NCI-H82 treated with DMSO at 0.1 percent for 48 hours (cell line): Measurements from ENCODE around the gene STARD6.
"Not testable (repeated sequence)": the region's sequence is repeated elsewhere in the genome, so short reads cannot be mapped to it uniquely, and the experiment has no call there.

Source experiments
- DNase-seq: peaks from one replicate; lab custom pipeline; 2025; ENCODE audit not compliant: unreplicated experiment; lab: John Stamatoyannopoulos, UW

Gene STARD6, protein sequence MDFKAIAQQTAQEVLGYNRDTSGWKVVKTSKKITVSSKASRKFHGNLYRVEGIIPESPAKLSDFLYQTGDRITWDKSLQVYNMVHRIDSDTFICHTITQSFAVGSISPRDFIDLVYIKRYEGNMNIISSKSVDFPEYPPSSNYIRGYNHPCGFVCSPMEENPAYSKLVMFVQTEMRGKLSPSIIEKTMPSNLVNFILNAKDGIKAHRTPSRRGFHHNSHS

DNA sequence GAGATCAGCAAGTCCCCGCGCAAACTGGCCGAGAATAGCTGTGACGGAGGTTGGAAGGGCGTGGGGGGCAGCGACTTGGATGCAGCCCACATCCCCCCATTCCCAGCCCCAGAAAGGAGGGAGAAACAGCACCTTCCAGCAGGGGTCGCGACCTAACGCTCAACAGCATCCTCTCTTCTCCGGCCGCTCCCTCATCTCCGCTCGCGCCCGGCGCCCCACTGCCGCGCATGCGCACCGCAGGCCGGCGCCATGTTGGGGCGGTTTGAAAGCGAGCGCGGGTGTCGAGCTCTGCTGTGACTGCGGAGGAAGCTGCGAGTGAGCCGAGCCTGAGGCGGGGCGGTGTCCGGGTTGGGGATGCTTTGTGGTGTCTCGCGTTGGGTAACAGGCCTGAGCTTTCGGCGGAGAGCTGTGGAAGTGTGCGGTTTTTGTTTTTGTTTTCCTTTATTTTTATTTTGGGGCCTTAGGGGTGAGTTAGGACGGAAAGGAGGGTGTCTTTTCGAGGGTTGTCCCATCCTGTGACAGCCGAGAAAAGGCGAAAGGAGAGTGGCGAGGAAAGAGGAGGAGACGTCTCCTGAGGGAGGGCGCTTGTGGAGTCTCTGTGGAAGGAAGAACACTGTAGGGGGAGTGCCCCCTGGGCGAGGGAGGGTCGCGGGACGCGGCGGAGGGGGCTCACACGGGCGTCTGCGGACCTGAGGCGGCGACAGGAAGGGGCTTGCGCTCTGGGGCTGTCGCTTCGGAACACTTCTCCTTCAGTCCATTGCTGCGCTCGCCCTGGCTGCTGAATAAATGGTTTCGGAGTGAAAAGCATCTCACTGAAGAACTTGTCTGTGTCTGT is at the start of gene STARD6, which contains the start of gene C18orf54:
STARD6 (minus strand) TSS at position 199 of the 835 bp plus-strand sequence. CDS start 3,285 bp downstream, outside the sequence.
C18orf54 (plus strand) TSS at position 247 of the 835 bp plus-strand sequence. CDS start 2,667 bp downstream, outside the sequence.
- peak; percentile 74 for DNase-seq

DNA sequence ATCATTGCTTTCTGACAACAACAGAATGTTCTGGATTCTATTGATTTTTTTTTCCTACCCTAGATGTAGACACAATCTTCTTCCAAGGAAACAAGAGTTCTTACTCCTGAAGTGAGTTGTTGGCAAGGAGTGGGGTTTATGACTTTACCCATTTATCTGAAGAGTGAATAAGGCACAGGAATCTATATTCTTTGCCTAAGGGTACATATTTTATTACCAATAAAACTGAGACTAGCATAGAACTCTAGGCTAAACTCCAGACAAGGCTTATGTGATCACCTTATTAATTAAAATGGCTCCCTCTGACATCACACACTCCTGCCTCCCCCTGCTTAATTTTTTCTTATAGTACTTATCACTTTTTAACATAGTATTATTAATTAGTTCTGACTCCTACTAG is 47.6 kb upstream of the STARD6 start:
- DNase-seq: no peak

DNA sequence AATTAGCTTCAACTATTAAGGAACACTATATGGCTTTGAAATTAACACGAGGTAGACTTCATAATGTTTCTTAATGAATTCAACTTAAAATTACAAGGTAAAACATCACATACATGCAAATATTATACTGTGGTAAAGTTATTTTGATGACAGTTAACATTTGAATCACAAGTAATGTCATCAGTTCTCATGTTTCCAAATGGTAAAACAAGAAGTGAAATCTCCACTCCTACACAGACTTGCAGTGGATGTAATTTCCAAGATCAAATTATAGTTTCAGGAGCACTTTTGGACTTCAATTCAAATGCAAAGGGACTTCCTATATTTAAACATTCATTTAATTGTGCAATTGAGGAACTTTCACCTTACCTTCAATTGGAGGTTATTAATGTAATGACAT is 39.1 kb upstream of the STARD6 start:
- DNase-seq: no peak

DNA sequence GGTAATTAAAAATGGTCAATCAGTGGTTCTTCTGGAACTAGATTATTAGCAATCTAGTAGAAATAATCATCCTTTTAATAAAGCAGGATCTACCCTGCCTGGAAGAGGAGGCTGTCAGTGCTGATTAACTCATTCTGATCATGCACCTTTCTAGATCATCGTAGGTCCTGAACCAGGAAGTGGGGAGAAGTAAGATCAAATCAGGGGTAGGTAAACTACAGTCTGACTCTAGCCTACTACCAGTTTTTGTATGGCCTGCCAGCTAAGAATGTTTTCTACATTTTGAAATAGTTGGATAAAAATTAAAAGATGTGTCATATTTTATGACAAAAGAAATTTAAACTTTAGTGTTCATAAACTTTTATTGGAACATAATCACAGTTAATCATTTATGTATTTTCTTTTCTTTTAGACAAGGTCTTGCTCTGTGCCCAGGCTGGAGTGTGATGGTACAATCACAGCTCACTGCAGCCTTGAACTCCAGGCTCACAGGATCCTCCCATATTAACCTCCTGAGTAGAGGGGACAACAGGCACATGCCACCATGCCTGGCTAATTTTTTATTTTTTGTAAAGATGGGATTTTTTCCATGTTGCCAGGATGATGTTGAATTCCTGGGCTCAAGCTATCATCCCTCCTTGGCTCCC is 36.1 kb upstream of the STARD6 start:
- DNase-seq: no peak

DNA sequence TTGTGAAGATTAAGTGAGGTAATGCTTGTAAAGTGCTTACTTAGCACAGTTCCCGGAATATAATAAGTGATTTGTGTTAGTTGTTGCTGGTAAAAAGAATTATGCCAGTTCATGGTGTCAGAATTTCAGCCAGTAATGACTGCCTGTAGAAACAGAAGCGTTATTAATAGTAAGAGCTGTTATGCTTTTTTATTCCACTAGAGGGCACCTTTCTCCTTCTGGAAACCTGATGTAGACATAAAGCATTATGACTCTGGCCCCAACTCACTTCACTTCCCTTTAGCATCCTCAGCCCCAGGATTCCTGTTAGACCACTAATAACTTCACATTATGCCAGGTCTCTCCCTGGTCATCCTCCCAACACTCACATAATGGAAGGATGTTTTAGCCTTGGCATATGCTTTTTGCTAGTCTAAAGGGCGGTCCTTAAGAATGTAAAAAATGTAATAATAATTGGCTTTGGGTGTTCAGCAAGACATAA is 34.9 kb upstream of the STARD6 start:
- DNase-seq: peak; percentile 44

DNA sequence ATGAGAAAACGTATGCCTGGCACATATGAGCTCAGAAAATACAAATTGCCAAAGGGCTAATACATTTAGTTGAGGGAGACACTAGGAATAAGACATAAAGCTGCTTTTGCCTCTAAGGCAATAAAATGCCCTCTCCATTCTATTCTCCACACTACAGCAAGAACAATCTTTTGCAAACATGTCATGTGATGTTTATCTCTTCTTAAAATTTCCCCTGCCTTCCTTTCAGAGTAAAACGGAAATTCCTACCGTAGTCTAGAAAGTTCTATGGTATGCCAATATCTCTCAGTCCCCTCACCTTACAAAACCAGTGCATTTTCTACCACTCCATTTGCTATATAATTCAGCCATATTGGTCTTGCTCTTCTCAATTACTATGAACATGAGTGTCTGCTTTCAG is 33.2 kb upstream of the STARD6 start:
- DNase-seq: no peak

DNA sequence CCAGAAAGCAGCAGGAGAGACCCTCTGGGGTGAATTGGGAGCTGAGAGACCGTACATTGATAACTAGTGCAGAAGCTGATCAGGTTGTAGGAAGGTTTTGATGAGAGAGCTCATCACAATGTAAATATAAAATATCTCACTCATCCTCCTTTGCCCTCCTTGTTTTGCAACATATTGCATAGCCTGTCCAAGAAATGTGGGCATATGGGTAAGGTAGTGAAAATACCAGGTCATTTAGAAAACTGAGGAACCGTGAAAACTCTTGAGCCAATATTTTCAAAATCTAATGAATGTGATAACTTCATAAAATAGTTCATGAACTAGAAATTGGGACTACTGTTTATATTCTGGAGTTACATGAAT is 31.5 kb upstream of the STARD6 start:
- DNase-seq: no peak

DNA sequence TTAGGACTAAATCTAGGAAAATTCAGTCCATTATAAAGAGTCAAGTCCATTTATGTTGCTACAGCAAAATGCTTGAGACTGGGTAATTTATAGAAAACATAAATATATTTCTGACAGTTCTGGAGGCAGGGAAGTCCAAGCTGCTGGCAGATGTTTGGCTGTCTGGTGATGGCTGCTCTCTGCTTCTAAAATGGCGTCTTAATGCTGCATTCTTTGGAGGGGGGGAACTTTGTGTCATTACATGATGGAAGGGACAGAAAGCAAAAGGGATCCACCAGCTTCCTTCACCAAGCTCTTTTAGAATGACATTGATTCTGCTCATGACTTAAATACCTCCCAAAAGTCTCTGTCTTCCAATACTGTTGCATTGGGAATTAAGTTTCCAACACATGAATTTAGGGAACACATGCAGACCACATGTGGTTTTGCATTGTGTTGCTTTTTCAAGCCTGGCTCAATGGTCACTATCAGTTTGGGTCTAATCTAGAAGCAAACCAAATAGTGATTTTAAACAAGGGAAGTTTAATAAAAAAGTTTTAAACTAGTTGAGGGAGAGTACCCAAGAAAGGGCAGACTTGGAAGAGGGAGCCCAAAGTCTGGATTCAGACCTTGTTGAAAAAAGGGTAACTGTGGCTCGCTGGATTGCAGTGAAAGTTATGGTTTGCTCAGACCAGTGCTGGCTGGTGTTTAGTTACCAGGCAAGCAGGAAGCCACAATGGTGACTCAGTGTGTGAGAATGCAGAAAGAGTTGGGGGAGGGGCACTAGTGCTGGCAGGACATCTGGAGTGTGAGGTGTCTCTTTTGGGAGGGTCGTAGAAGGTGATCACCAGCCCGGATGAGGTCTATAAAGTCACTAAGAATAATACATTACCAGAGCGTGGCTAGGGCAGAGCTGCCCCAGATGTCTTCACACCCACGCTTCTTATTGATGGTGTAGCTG is 30.8 kb upstream of the STARD6 start:
- no peak for DNase-seq

DNA sequence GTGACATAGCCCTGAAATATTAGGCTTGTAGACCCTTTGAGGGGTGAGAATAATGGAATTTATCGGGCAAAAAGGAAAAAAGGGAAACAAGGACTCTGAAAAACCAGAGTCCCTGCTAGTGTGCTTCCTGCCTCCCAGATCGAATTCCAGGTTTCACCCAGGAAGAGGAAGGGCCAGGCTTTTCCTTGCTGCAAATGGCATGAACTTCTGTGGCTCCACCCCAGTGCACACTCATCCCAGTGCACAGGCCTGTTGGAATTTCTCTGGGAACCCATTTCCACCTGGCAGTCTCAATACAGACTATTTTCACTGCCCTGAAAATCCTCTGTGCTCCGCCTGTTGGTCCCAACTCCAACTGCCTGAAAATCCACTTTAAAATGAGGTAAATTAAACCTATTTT is 30.0 kb upstream of the STARD6 start:
- no peak for DNase-seq

DNA sequence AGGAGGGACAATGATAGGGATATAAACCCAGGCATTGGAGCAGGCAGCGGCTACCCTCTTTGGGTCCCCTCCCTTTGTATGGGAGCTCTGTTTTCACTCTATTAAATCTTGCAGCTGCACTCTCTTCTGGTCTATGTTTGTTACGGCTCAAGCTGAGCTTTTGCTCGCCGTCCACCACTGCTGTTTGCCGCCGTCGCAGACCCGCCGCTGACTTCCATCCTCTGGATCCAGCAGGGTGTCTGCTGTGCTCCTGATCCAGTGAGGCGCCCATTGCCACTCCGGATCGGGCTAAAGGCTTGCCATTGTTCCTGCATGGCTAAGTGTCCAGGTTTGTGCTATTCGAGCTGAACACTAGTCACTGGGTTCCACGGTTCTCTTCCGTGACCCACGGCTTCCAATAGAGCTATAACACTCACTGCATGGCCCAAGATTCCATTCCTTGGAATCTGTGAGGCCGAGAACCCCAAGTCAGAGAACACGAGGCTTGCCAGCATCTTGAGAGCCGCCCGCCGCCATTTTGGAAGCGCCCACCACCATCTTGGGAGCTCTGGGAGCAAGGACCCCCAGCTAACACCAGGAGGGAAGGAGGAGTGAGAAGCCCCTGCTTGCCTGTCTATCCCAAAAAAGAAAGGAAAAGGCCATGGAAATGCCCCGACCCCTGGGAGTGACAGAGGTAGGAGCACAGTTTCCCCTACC is 29.3 kb upstream of the STARD6 start:
- DNase-seq: not testable (repeated sequence)

DNA sequence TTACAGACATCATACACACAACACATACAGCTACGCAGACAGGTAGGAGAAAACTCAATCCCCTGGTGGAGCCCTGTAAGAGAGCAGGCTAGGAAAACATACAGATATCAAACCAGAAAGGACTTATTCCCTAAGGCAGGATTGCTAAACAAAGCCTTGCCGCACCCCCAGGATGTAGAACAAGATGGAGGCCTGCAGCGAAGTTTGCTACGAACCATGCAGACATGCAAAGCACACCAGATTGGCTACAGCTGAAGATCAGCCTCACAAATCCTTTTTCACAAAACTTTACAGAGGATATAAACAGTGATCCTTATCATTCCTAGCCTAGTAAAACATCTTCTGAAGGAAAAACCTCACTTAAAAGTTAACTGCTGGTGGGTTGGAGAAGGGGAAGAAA is 28.4 kb upstream of the STARD6 start:
- no peak for DNase-seq

DNA sequence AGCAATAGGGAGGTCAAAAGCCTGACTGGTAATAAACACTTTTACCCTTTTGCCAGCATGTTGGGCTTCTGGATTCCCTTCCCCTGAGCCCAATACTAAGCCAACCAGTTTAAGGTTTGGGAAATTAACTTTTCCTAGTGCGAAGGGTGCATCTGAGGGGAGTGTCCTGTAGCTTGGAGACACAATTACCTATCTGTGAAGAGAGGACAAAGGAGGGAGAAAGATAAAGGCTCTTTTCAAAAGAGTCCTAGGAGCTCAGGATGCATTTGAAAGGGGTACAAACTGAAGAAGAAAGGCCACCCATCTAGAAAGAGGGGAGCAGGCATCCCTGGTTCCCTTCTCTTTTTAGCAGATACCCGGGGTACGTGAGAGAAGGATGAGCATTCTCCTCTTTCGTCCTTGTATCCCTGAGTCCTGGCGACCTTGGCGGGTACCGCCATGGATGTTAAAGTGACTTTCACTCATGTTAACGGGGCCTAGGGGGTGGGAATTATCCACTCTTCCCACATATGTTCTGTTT is 25.1 kb upstream of the STARD6 start:
- no peak for DNase-seq

DNA sequence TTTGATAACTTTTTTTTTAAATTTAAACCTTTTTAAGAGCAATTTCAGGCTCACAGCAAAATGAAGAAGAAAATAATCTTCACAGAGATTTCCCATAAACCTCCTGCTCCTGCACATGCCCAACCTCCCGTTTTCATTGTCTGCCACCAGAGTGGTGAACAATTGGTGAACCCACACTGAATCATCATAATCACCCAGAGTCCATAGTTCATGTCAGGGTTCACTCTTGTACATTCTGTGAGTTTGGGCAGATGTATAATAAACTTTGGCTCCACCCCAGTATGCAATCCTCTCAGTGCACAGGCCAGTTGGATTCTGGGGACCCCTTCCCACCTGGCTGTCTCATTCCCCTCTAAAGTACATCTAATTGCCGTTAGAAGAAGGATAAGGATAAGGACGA is 24.4 kb upstream of the STARD6 start:
- DNase-seq: no peak

DNA sequence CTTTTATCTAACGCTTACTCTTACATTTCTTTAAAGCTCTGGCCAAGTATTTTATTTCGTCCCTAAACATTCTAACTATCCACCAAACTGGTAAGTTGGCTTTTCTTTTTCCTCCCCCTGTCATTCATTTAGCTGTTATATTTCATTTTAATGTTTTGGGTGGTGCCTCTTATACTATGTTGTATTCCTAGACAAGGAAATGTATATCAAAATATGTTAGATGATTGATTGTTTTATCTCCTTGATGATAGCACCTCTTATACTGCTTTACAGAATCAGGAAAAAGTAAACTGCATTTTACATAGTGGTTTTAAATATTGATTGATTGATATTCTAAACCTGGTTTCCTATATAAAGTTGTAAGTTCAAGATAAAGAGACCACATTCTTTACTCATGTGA is 24.0 kb upstream of the STARD6 start:
- no peak for DNase-seq

DNA sequence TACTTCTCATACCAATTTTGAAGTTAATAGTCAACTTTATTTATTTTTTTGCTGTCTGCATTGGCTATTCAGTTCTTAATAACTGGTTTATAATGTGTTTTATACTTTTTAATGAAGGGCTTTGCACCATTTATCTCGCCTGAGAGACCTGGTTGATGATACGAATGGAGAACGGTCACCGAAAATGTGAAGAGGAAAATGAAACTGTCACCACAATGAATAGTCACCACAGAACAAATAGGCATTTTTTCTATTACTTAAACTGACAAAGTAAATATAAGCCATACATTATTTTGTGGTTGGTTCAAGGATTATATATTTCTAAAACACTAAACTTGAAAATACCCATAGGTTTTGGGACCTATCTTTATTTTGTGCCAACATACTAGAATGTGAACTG is 20.4 kb upstream of the STARD6 start:
- DNase-seq: no peak

DNA sequence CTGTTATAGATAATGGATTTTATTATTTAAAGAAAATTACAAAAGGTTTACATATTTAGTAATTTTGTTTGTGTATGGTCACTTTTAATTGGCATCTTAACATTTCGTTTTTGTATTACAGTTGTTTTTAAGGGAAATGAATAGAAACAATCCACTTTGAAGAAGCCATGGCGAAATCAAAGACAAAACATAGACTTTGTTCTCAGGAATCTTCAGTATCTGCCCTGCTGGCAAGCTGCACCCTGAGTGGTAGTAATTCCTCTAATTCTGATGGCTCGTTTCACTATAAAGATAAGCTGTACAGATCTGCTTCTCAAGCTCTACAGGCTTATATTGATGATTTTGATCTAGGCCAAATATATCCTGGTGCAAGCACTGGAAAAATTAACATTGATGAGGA is 2.7 kb upstream of the STARD6 start:
- no peak for DNase-seq

DNA sequence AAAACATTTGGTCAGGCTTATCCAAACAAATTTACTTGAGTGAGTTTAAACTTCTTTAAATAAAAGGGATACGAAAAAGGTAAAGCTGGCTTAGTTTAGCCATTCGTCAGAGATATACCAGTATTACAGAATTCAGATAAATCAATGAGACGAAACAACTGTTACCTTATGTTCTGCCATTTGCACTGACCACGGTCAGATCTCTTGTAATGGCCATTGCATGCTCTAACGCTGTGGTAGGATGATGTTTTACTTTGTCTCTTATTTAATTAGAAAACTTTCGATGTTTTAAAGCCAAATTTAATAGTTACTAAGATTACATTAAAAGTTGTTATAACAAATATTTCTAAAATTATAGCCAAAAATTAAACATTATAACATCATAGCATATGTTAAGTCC is 1.6 kb upstream of the STARD6 start:
- DNase-seq: no peak

DNA sequence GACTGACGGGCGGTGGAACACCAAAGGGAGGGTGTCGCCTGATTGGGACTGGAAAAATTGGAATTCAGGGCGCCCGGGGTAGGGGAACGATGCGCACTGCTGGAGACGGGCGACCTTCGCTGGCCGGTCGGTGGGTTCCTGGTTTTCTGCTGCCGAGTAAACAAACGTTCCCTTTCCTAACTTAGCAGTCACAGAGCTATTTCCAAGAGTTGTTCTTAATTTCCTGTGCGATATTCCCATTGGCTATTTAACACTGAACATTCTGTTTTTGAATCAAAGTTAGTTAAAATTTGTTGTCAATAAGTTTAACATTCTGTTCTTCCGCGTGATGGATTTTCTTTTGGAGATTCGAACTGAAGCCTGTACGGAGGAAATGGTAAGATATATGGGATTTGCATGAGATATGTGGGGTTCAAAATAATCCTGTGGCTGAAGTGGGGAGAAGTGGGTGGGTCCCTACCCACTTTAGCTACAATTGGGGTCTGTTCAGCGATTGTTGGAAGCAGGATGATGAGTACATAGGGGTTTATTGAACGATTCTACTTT is 910 bp upstream of the STARD6 start:
- DNase-seq: no peak

DNA sequence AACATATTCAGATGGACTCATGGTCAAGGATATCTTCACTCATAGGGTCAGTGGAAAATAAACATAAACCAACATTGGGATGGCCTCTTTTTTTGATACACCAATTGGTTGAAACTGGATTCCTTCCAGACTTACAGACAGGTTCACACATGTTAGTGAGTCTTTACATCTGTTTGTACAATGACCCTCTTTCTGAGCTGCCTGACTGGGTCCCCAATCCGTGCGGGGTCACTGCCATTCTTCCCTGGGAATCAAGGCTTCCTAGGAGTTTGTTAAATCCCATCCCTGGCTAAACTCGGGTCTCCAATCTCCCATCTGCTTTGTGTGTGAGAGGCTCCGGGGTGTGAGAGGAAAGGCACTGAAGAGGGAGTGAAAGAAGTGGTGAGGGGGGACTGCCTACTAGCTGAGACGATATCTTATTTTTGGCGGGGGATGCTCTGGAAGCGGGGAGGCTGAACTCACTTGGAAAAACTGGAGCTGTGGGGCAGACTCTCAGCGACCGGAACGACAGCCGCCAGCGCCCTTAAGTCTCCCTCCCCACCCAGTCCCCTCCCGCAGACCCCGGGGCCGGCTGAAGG is 487 bp downstream of the STARD6 start:
- DNase-seq: peak; percentile 50
